Fibroblast of gingiva (primary cell): ENCODE data around the gene CRYBA2.

Source experiments
- DNase-seq: peaks from one replicate; pipeline ENCODE4 v3.0.0-alpha.2; 2011; ENCODE audit warnings: low read depth

Gene CRYBA2

GRCh38 chr2:218956039-218956438, 37.2 kb downstream of the CRYBA2 start:
- DNase-seq, result no peak

- no peak for DNase-seq
These were observed 38.5 kb downstream of the CRYBA2 start for GRCh38 chr2:218954541-218955300.

DNA sequence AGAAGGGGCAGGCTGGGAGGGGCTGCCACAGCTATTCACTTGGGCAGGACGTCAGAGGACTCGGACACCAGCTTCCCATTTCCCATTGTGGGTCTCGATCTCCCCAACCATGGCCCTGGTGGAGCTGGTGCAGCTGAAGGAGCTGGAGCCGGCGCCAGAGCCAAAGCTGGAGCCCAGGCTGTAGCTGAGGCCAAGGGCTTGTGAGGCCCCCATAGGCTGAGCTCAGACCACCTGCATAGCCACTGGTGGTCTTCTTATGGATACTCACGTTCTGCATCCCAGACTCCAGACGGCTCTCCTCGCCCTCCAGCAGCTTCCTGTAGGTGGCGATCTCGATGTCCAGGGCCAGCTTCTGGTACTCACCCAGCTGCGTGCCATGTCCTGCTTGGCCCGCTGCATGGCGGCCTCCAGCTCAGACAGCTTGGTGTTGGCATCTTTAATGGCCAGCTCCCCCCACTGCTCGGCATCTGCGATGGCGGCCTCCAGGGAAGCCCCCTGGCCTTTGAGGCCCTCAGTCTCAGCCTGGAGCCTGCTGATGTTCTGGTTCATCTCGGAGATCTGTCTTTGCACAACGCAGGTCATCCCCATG, 39.8 kb downstream of the CRYBA2 start:
- no peak for DNase-seq

GRCh38 chr2:218952160-218952559, 41.1 kb downstream of the CRYBA2 start:
- no peak for DNase-seq

- no peak for DNase-seq
These were observed 46.6 kb downstream of the CRYBA2 start for GRCh38 chr2:218946621-218947020.

DNA sequence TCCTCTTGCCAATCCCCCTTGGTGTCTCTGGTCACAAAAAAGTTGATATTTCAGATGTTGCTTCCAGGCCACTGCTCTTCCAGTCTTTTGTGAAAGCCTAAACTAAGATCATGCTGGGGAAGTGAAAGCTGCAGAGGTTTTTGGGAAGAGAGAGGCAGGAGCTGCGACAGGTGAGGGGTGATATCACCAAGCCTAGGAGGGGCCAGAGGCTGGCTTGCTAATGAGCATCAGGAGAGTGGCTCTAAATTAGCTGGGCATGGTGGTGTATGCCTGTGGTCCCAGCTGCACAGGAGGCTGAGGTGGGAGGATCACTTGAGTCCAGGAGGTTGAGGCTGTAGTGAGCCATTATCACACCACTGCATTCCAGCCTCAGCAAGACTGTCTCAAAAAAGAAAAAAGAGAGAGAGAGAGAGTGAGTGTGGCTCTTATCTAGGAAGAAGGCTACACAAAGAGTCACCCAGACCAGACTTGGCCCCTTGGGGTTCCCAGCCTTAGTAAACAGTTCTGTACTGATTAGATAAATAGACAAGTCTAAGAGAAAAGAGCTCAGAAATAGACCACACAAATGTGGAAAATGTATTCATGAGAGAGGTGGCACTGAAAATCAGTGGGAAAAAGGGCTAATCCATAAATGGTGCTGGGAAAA, 48.3 kb downstream of the CRYBA2 start:
- DNase-seq, result no peak
